SIG-M5 (cell line): Measurements from ENCODE around the gene ZNF335.
"Not testable (repeated sequence)": the region's sequence is repeated elsewhere in the genome, so short reads cannot be mapped to it uniquely, and the experiment has no call there.

Experiments
- DNase-seq: peaks from one replicate; lab custom pipeline; 2025; lab: John Stamatoyannopoulos, UW

The ZNF335 gene

GRCh38 chr20:45971425-45971674, 653 bp downstream of the ZNF335 start:
- DNase-seq: no peak

GRCh38 chr20:45970646-45971424, 1.2 kb downstream of the ZNF335 start:
- no peak for DNase-seq

GRCh38 chr20:45969712-45970634, 2.0 kb downstream of the ZNF335 start:
- DNase-seq: no peak

GRCh38 chr20:45968801-45969711, 2.9 kb downstream of the ZNF335 start:
- DNase-seq: no peak

GRCh38 chr20:45968081-45968671, 3.8 kb downstream of the ZNF335 start:
- no peak for DNase-seq

- DNase-seq: no peak
Observed at GRCh38 chr20:45967551-45968080, 4.4 kb downstream of the ZNF335 start.

- no peak for DNase-seq
Observed at GRCh38 chr20:45965169-45966002, 6.6 kb downstream of the ZNF335 start.

GRCh38 chr20:45964006-45964400, 8.0 kb downstream of the ZNF335 start:
- no peak for DNase-seq

- DNase-seq: no peak
Observed at GRCh38 chr20:45963059-45964005, 8.7 kb downstream of the ZNF335 start.

- no peak for DNase-seq
Observed at GRCh38 chr20:45962031-45962755, 9.8 kb downstream of the ZNF335 start.

GRCh38 chr20:45959956-45960630, 11.9 kb downstream of the ZNF335 start:
- DNase-seq: no peak

GRCh38 chr20:45959126-45959525, 12.9 kb downstream of the ZNF335 start:
- DNase-seq: no peak

- no peak for DNase-seq
Observed at GRCh38 chr20:45958593-45958992, 13.4 kb downstream of the ZNF335 start.

- DNase-seq: no peak
Observed at GRCh38 chr20:45957021-45957941, 14.7 kb downstream of the ZNF335 start.

GRCh38 chr20:45956326-45956725, 15.7 kb downstream of the ZNF335 start:
- not testable (repeated sequence) for DNase-seq

- DNase-seq: no peak
Observed at GRCh38 chr20:45953672-45954071, 18.3 kb downstream of the ZNF335 start.

GRCh38 chr20:45952861-45953260, 19.1 kb downstream of the ZNF335 start:
- no peak for DNase-seq
